Measurements from ENCODE around the gene IGFBP7.

The IGFBP7 gene, protein sequence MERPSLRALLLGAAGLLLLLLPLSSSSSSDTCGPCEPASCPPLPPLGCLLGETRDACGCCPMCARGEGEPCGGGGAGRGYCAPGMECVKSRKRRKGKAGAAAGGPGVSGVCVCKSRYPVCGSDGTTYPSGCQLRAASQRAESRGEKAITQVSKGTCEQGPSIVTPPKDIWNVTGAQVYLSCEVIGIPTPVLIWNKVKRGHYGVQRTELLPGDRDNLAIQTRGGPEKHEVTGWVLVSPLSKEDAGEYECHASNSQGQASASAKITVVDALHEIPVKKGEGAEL

DNA sequence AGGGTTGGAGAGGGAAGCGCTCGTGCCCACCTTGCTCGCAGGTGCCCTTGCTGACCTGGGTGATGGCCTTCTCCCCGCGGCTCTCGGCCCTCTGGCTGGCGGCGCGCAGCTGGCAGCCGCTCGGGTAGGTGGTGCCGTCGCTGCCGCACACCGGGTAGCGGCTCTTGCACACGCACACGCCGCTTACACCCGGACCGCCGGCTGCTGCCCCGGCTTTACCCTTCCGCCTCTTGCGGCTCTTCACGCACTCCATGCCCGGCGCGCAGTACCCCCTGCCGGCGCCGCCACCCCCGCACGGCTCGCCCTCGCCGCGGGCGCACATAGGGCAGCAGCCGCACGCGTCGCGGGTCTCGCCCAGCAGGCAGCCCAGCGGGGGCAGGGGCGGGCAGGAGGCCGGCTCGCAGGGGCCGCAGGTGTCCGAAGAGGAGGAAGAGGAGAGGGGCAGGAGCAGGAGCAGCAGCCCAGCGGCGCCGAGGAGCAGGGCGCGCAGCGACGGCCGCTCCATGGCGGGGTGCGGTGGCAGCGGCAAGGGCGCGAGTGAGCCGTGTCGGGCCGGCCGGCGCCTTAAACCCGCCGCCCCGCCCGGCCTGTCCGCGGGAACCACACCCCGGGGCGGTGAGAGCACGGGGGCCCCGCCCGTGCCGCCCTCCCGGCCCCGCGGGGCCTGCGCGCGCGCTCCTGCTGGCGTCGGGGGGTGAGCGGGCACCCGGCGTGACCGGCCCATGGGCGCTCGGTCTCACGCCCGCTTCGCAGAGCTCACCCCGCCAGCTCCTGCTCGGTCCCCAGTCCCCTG lies at the start of gene IGFBP7:
TSS of gene IGFBP7 (minus strand) at position 539 of the 793 bp plus-strand sequence. CDS start at position 505, 34 bp downstream.
- H3K27me3 ChIP-seq = no peaks in the 10 kb centered on the region
- H3K4me1 ChIP-seq = peaks cover 0 to 48% (median 21%) of the 10 kb centered on the region in 4 donors
- H3K9me3 ChIP-seq = no peaks in the 10 kb centered on the region
- DNase-seq = peak; percentile 69 to 91
- H3K4me3 ChIP-seq = peak within 1 kb of the TSS; percentile 72 to 81
- intact Hi-C loops (cut with DNase I; ENCODE audit: low total_unique reads) = loop anchor here (5.0 kb wide), 1 partner anchor 68 kb away; no protein-coding TSS in a partner anchor
- TF ChIP-seq, protein P1, sequence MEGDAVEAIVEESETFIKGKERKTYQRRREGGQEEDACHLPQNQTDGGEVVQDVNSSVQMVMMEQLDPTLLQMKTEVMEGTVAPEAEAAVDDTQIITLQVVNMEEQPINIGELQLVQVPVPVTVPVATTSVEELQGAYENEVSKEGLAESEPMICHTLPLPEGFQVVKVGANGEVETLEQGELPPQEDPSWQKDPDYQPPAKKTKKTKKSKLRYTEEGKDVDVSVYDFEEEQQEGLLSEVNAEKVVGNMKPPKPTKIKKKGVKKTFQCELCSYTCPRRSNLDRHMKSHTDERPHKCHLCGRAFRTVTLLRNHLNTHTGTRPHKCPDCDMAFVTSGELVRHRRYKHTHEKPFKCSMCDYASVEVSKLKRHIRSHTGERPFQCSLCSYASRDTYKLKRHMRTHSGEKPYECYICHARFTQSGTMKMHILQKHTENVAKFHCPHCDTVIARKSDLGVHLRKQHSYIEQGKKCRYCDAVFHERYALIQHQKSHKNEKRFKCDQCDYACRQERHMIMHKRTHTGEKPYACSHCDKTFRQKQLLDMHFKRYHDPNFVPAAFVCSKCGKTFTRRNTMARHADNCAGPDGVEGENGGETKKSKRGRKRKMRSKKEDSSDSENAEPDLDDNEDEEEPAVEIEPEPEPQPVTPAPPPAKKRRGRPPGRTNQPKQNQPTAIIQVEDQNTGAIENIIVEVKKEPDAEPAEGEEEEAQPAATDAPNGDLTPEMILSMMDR (IDR thresholded peaks at IDR 0.05) = no peak
- peaks cover 0 to 3% (median 0%) of the 10 kb centered on the region in 3 donors for H3K36me3 ChIP-seq
- peak within 1 kb of the TSS; percentile 87 to 99 for H3K27ac ChIP-seq

DNA sequence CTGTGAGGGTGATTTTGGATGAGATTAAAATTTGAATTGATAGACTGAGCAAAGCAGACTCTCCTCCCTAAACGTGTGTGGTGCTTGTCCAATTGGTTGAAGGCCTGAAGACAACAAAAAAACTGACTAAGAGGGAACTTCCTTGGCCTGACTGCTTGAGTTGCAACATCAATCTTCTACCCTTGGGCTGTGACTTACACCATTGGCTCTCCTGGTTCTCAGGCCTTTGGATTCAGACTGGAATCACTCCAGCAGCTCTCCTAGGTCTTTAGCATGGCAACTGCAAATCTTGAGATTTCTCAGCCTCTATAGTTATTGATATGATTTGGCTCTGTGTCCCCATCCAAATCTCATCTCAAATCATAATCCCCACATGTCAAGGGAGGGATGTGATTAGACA lies 49.7 kb upstream of the IGFBP7 start:
- H3K9me3 ChIP-seq = no peaks in the 10 kb centered on the region
- DNase-seq = no peak
- H3K36me3 ChIP-seq = no peaks in the 10 kb centered on the region
- no peak overlapping the region for H3K27ac ChIP-seq
- no peaks in the 10 kb centered on the region for H3K27me3 ChIP-seq
- H3K4me1 ChIP-seq = peaks cover 0 to 6% (median 5%) of the 10 kb centered on the region in 4 donors
- intact Hi-C loops (cut with DNase I; ENCODE audit: low total_unique reads) = loop anchor here (5.0 to 10.0 kb wide), 2 partner anchors 123 to 265 kb away; no protein-coding TSS in a partner anchor
- TF ChIP-seq, protein P1 (IDR thresholded peaks at IDR 0.05) = no peak
- no peak overlapping the region for H3K4me3 ChIP-seq

DNA sequence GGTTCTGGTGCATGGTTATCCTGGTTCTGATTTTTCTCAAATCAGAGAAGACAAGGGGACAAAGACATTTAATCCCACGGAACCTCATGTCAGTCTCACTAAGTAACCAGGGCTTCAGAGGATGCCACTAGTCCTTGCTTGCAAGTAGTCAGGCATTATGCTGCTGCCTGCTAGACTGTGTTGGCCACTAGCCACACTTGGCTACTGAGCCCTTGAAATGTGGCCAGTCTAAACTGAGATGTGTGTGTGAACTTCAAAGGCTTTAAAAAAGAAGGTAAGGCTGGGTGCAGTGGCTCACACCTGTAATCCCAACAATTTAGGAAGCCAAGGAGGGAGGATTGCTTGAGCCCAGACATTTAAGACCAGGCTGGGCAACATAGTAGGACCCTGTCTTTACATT lies 48.6 kb upstream of the IGFBP7 start:
- Histone ChIP-seq H3K4me3 (no peak overlapping the region), H3K27ac (no peak overlapping the region), H3K9me3 (no peaks in the 10 kb centered on the region), H3K36me3 (no peaks in the 10 kb centered on the region), H3K27me3 (no peaks in the 10 kb centered on the region), H3K4me1 (peaks cover 0 to 6% (median 2%) of the 10 kb centered on the region in 4 donors)
- TF ChIP-seq, protein P1 (IDR thresholded peaks at IDR 0.05) = no peak
- intact Hi-C loops (cut with DNase I; ENCODE audit: low total_unique reads) = no loop called here
- DNase-seq = no peak

DNA sequence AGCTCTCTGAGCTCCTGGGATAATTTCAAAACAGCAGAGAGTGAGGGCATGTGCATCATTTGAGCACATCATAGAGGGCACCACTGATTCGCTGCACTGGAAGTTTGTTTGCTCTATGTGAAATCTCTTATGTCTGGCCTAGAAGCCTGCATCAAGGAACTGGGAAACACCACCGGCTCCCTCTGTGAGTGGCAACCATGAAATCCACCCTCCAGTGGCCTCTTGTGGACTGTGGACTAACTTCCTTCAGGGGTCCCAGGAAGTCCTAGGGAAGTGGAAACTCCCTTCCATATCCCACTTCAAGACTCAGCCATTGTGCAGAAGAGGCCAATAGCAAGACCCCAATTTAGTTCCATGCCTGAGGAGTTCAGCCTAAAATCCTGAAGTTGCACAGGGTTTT lies 48.0 kb upstream of the IGFBP7 start:
- TF ChIP-seq, protein P1 (IDR thresholded peaks at IDR 0.05) = peak in 1 of 2 experiments; percentile 12
- H3K27me3 ChIP-seq = no peaks in the 10 kb centered on the region
- H3K27ac ChIP-seq = no peak overlapping the region
- intact Hi-C loops (cut with DNase I; ENCODE audit: low total_unique reads) = no loop called here
- DNase-seq = no peak
- H3K9me3 ChIP-seq = no peaks in the 10 kb centered on the region
- no peaks in the 10 kb centered on the region for H3K36me3 ChIP-seq
- peaks cover 0 to 2% (median under 1%) of the 10 kb centered on the region in 4 donors for H3K4me1 ChIP-seq
- H3K4me3 ChIP-seq = no peak overlapping the region

DNA sequence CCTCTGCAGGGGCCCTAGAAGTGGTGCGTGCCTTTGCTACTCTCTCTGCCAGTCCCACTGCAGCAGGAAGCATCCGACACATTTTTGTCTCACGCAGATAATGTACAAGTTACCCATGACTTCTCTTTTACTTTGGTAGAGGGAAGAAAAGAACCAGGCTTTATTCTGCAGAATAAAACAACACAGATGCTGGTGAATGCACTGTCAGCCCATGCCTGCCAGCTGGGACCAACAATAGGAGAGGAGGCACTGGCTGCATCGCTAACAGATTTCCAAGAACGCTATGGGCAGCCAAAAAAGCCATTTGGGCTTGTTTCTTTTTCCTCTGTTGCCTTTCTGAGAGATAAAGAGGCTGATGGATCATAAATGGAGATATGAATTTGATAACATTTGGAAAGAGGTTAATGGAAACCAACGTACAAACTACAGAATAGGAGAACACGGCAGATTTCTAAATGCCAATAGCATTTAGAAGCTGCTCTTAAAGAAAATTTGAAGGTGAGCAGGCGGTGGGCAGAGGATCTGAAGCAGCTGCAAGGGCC lies 47.5 kb upstream of the IGFBP7 start:
- H3K36me3 ChIP-seq = no peaks in the 10 kb centered on the region
- no peak overlapping the region for H3K4me3 ChIP-seq
- no peak for DNase-seq
- no peaks in the 10 kb centered on the region for H3K4me1 ChIP-seq
- H3K9me3 ChIP-seq = no peaks in the 10 kb centered on the region
- intact Hi-C loops (cut with DNase I; ENCODE audit: low total_unique reads) = no loop called here
- no peaks in the 10 kb centered on the region for H3K27me3 ChIP-seq
- TF ChIP-seq, protein P1 (IDR thresholded peaks at IDR 0.05) = no peak
- H3K27ac ChIP-seq = no peak overlapping the region
